PC-9 (cell line): ENCODE measurements around the gene PRKAG1.

Experiments used
- CTCF ChIP-seq: fragments of 200-600 bp; sonication (generic); conservative IDR thresholded peaks from 2 replicates; pipeline ENCODE4 v1.6.1; 2017; ENCODE audit warnings: mixed run types, antibody characterized with exemption, mild to moderate bottlenecking, moderate library complexity
- EZH2 ChIP-seq: fragments of 200-600 bp; sonication (generic); IDR thresholded peaks from 2 replicates; pipeline ENCODE4 v1.8.0; 2017; ENCODE audit warnings: antibody characterized with exemption, low read depth

- TF ChIP-seq CTCF (no peak), EZH2 (no peak)
Observed at GRCh38 chr12:49049566-49050224, 31.1 kb upstream of the PRKAG1 start.
